Sigmoid colon (tissue), 4 donors: ENCODE measurements around the gene PRG3.

ENCODE experiments used
- CTCF ChIP-seq, 4 experiments: fragments of 450-650 bp in 3 of 4; fragments of 200-600 bp in 1 of 4; IDR thresholded peaks; one replicate each; pipeline ENCODE4 v1.5.1; 2016 to 2019; ENCODE audit warnings: antibody characterized with exemption in 4 of 4, mild to moderate bottlenecking in 3 of 4, moderate library complexity in 2 of 4
- POLR2A ChIP-seq, 2 donors: fragments of 450-650 bp; IDR thresholded peaks; one replicate each; pipeline ENCODE4 v1.6.1; 2016; ENCODE audit warnings: antibody characterized with exemption in 2 of 2, mild to moderate bottlenecking in 2 of 2, moderate library complexity in 2 of 2
- POLR2AphosphoS5 ChIP-seq, 4 donors: sonication (generic); formaldehyde crosslinking; IDR thresholded peaks; one replicate each; pipeline ENCODE4 v1.6.1; 2017; ENCODE audit warnings: antibody characterized with exemption in 4 of 4

- TF ChIP-seq POLR2A (IDR thresholded peaks at IDR 0.05), result no peak
- TF ChIP-seq CTCF (IDR thresholded peaks at IDR 0.05), result no peak
- TF ChIP-seq POLR2AphosphoS5 (IDR thresholded peaks at IDR 0.05), result no peak
Measured at GRCh38 chr11:57360991-57361390, 20.0 kb downstream of the PRG3 start.
